Measurements from ENCODE around the gene SF3B3.

SF3B3 gene

DNA sequence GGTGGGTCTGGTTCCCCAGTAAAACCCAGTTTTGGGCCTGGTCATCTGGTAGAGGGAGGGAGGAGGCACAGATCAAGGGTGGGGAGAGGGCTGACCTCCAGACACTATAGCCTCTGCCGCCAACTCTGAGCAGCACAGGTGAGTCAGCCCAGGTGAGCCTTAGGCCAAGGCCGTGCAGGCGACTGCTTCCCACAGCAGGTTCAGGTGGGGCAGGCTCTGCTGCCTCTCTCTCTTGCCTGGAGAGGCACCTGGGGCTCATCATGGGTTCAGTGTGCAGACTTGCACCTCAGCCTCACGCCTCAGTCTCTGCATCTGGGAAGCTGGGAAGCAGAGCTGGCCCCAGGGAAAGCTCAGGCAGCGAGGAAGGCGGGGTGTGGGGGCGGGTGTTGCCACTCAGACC, 84.9 kb downstream of the SF3B3 start:
- TF ChIP-seq, protein P1, sequence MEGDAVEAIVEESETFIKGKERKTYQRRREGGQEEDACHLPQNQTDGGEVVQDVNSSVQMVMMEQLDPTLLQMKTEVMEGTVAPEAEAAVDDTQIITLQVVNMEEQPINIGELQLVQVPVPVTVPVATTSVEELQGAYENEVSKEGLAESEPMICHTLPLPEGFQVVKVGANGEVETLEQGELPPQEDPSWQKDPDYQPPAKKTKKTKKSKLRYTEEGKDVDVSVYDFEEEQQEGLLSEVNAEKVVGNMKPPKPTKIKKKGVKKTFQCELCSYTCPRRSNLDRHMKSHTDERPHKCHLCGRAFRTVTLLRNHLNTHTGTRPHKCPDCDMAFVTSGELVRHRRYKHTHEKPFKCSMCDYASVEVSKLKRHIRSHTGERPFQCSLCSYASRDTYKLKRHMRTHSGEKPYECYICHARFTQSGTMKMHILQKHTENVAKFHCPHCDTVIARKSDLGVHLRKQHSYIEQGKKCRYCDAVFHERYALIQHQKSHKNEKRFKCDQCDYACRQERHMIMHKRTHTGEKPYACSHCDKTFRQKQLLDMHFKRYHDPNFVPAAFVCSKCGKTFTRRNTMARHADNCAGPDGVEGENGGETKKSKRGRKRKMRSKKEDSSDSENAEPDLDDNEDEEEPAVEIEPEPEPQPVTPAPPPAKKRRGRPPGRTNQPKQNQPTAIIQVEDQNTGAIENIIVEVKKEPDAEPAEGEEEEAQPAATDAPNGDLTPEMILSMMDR (IDR thresholded peaks at IDR 0.05; ENCODE audit: low read depth, low read length) = no peak
- Histone ChIP-seq H3K36me3 (no peaks in the 10 kb centered on the region), H3K27me3 (no peaks in the 10 kb centered on the region), H3K4me1 (no peaks in the 10 kb centered on the region), H3K4me3 (ENCODE audit: low read depth, low read length) (no peak overlapping the region), H3K9me3 (no peaks in the 10 kb centered on the region; the same call in 1 of the 2 replicates)
- DNase-seq = no peak

DNA sequence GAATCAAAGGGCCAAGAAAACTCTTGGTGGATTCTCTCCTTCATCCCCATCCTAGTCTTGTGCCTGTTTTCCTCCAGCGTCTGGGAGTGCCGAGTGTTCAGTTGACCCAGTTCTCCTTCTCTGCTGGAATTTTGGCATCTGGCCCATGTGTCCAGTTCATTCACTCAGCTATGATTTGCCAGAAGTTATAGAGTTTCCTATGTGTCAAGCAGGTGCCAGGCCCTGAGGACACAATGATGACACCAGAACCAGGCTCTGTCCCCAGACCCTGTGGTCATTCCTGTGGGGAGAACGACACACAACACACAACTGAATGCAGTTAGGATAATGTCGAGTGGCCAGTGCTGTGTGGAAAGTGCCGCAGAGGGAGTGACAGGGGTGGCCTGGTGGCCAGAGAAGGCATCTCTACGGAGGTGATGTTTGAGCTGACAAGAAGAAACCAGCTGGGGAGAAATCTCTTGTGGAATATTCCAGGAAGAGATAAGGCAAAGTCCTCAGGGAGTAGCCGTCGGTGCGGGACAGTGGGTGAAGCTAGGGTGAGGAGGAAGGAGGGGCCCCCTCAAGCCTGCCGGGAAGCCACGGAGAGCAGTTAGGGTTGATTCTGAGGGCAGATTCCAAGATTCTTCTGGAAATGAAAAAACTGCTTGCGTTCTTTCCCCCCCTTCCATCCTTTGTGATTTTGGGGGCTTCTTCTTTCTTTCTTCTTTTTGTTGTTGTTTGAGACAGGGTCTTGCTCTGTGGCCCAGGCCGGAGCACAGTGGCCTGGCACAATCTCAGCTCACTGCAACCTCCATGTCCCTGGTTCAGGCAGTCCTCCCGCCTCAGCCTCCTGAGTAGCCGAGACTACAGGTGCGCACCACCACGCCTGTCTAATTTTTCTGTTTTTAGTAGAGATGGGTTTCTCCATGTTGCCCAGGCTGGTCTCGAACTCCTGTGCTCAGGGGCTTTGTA, 86.9 kb downstream of the SF3B3 start:
- Histone ChIP-seq H3K4me3 (ENCODE audit: low read depth, low read length) (no peak overlapping the region), H3K27me3 (no peaks in the 10 kb centered on the region), H3K36me3 (no peaks in the 10 kb centered on the region), H3K4me1 (peaks cover 6% of the 10 kb centered on the region; the same call in 1 of the 2 replicates), H3K9me3 (no peaks in the 10 kb centered on the region; the same call in 1 of the 2 replicates)
- TF ChIP-seq, protein P1 (IDR thresholded peaks at IDR 0.05; ENCODE audit: low read depth, low read length) = no peak
- DNase-seq = no peak

DNA sequence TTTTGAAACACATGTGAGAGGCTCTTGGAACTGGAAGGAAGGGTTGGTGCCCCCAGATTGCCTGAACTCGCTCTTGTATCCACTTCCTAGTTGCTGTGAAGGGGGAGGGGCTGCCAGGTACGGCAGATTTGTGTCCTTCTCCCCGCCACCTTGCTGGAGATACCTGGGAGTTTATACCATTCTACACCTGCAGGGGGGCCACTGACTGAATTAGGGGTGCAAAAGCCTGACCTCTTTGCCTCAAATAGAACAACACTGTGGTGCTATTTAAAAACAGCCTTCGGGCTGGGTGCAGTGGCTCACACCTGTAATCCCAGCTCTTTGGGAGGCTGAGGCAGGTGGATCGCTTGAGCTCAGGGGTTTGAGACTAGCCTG, 87.6 kb downstream of the SF3B3 start:
- TF ChIP-seq, protein P1 (IDR thresholded peaks at IDR 0.05; ENCODE audit: low read depth, low read length) = no peak
- H3K4me1 ChIP-seq = peaks cover 6% of the 10 kb centered on the region; the same call in 1 of the 2 replicates
- no peak overlapping the region for H3K4me3 ChIP-seq (ENCODE audit: low read depth, low read length)
- H3K36me3 ChIP-seq = no peaks in the 10 kb centered on the region
- no peak for DNase-seq
- no peaks in the 10 kb centered on the region; the same call in 1 of the 2 replicates for H3K9me3 ChIP-seq
- no peaks in the 10 kb centered on the region for H3K27me3 ChIP-seq

DNA sequence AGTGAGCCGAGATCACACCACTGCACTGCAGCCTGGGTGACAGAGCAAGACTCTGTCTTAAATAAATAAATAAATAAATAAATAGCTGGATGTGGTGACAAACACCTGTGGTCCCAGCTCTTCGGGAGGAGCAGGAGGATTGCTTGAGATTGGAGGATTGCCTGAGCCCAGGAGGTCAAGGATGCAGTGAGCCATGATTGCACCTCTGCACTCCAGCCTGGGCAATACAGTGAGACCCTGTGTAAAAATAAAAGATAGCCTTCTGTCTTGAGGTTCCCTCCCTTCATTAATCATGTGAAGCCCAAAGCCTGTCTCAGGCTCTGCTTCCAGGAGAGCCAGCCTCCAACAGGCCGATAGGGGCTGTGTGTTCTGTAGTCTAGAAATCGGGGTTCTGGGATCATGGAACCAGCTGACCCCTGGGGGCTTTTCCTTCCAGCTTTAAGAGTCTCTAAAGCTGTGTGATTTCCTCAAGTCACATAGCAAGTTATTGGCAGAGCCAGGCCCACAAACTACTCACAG, 88.2 kb downstream of the SF3B3 start:
- Histone ChIP-seq H3K4me1 (peaks cover 6% of the 10 kb centered on the region; the same call in 1 of the 2 replicates), H3K27me3 (no peaks in the 10 kb centered on the region), H3K9me3 (no peaks in the 10 kb centered on the region; the same call in 1 of the 2 replicates), H3K36me3 (no peaks in the 10 kb centered on the region), H3K4me3 (ENCODE audit: low read depth, low read length) (no peak overlapping the region)
- no peak for DNase-seq
- TF ChIP-seq, protein P1 (IDR thresholded peaks at IDR 0.05; ENCODE audit: low read depth, low read length) = no peak

DNA sequence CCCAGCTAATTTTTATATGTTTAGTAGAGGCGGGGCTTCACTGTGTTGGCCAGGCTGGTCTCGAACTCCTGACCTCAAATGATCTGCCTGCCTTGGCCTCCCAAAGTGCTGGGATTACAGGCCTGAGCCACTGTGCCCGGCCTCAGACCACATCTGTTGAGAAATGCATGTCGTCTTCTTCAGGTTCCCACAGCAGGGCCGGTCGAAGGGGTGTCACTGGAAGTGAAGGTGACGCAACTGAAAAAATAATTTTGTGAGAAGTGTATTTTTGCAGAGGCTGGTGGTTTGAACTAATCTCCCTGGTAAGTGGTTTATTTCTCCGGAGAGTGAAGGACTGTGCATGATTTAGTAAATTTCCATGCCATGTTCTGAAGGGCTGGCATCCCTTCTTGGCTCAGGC, 89.3 kb downstream of the SF3B3 start:
- TF ChIP-seq, protein P1 (IDR thresholded peaks at IDR 0.05; ENCODE audit: low read depth, low read length) = no peak
- Histone ChIP-seq H3K9me3 (no peaks in the 10 kb centered on the region; the same call in 1 of the 2 replicates), H3K4me1 (peaks cover 6% of the 10 kb centered on the region; the same call in 1 of the 2 replicates), H3K36me3 (no peaks in the 10 kb centered on the region), H3K4me3 (ENCODE audit: low read depth, low read length) (no peak overlapping the region), H3K27me3 (no peaks in the 10 kb centered on the region)
- no peak for DNase-seq

Data from BE2C (cell line).